Measurements from ENCODE around the gene ATP8B1.

GRCh38 chr18:57748770-57749603, 54.1 kb downstream of the ATP8B1 start:
- TF ChIP-seq CTCF (conservative IDR thresholded peaks at IDR 0.05; ENCODE audit: low read depth, low read length), result no peak
- TF ChIP-seq EZH2 (IDR thresholded peaks at IDR 0.05; ENCODE audit: low read length, unreplicated experiment), result no peak
- no peak for TF ChIP-seq EZH2phosphoT487 (IDR thresholded peaks at IDR 0.05; ENCODE audit: borderline replicate concordance, low read length)
